ENCODE results near the gene AMBP. TPM values are rescaled to one million over a fixed set of nuclear protein-coding genes. Genes with fewer than 3 reads are reported as not detected.

Gene AMBP
- total RNA-seq, 2 experiments from 2014 or later: not detected

DNA sequence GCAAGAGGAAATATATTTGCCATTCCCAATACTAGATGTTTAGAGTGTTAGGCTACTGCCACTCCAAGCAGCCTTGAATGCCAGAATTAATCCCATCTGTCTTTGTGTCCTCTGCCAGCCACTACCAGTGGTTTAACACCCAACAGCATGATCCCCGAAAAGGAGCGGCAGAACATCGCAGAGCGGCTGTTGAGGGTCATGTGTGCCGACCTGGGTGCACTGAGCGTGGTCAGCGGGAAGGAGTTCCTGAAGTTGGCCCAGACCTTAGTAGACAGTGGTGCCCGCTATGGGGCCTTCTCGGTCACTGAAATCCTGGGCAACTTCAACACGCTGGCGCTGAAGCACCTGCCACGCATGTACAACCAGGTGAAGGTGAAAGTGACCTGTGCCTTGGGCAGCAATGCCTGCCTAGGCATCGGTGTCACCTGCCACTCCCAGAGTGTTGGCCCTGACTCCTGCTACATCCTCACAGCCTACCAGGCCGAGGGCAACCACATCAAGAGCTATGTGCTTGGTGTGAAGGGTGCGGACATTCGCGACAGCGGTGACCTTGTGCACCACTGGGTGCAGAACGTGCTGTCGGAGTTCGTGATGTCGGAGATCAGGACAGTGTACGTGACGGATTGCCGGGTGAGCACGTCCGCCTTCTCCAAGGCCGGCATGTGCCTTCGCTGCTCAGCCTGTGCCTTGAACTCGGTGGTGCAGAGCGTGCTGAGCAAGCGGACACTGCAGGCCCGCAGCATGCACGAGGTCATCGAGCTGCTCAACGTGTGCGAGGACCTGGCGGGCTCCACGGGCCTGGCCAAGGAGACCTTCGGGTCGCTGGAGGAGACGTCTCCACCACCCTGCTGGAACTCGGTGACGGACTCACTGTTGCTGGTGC, 29.3 kb downstream of the AMBP start:
- intact Hi-C loops (cut with DNase I, micrococcal nuclease): no loop called here
- CTCF ChIA-PET: no interaction called here

DNA sequence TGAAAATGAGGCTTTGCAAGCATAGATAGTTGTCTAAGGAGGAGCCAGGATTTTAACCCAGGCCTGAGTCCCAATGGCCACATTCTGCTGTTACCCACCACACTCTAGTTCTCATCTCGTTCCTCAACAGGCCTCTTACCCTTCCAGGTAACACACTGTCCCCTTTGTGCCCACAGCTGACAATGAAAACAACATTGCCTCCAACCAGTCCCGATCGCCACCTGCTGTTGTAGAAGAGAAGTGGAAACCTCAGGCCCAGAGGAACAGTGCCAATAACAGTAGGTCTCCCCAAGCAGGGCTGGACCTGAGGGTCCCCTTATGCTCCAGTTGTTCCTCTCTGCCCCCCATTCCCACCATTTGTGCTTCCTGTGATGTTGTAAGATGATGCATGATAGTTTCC, 30.4 kb downstream of the AMBP start:
- POLR2A ChIA-PET: no interaction called here
- no peaks in the 10 kb centered on the region for H3K4me1 Mint-ChIP-seq (ENCODE audit: low read depth)
- intact Hi-C loops (cut with DNase I, micrococcal nuclease): no loop called here

More for the DNA sequence above, 29.3 kb downstream of the AMBP start:
- H3K27ac ChIP-seq (ENCODE audit: low read depth in 1 of 2, low read length in 2 of 2): no peak overlapping the region
- no peaks in the 10 kb centered on the region for H3K4me1 ChIP-seq (ENCODE audit: insufficient read depth, low read length)
- H3K36me3 ChIP-seq (ENCODE audit: insufficient read depth, low read length): no peaks in the 10 kb centered on the region
- ATAC-seq (ENCODE audit: poor library complexity) (no peak), DNase-seq (no peak)
- H3K9me3 Mint-ChIP-seq: no peaks in the 10 kb centered on the region
- H3K9me3 ChIP-seq (ENCODE audit: control insufficient read depth in 1 of 2, insufficient read depth in 1 of 2, low read length in 2 of 2): peaks cover 0 to 4% of the 10 kb centered on the region in 2 experiments
- H3K4me3 ChIP-seq (ENCODE audit: low read length): no peak overlapping the region
- no peak overlapping the region for H3K27ac Mint-ChIP-seq
- no peaks in the 10 kb centered on the region for H3K36me3 Mint-ChIP-seq (ENCODE audit: low read depth)
- no peaks in the 10 kb centered on the region for H3K4me1 Mint-ChIP-seq (ENCODE audit: low read depth)
- TF ChIP-seq, protein P1, sequence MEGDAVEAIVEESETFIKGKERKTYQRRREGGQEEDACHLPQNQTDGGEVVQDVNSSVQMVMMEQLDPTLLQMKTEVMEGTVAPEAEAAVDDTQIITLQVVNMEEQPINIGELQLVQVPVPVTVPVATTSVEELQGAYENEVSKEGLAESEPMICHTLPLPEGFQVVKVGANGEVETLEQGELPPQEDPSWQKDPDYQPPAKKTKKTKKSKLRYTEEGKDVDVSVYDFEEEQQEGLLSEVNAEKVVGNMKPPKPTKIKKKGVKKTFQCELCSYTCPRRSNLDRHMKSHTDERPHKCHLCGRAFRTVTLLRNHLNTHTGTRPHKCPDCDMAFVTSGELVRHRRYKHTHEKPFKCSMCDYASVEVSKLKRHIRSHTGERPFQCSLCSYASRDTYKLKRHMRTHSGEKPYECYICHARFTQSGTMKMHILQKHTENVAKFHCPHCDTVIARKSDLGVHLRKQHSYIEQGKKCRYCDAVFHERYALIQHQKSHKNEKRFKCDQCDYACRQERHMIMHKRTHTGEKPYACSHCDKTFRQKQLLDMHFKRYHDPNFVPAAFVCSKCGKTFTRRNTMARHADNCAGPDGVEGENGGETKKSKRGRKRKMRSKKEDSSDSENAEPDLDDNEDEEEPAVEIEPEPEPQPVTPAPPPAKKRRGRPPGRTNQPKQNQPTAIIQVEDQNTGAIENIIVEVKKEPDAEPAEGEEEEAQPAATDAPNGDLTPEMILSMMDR (IDR thresholded peaks at IDR 0.05): no peak
- POLR2A ChIA-PET: no interaction called here
- H3K4me3 Mint-ChIP-seq: no peak overlapping the region
- peaks cover 0 to 6% of the 10 kb centered on the region in 2 experiments for H3K27me3 ChIP-seq (ENCODE audit: control insufficient read depth in 1 of 2, insufficient read depth in 2 of 2, low read length in 2 of 2)
- no peaks in the 10 kb centered on the region for H3K27me3 Mint-ChIP-seq

DNA sequence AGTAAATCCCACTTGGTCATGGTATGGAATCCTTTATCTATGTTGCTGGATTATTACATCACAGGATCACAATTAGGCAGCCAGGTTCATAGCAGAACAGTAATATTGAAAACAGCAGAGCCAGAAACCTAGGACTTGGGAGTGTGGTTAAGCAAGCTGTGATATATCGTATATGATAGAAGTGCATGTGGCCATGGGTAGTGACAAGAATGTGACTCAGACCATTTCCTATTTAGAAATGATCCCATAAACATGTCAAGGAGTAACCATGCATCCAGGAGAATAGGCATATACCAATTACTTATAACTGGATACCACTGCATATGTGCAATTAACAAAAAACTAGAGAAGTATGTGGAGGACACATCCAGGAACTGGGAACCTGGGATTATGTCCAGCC, 31.2 kb downstream of the AMBP start:
- H3K36me3 Mint-ChIP-seq (ENCODE audit: low read depth): no peaks in the 10 kb centered on the region
- POLR2A ChIA-PET: no interaction called here
- H3K4me1 Mint-ChIP-seq (ENCODE audit: low read depth): no peaks in the 10 kb centered on the region
- DNase-seq (no peak), ATAC-seq (ENCODE audit: poor library complexity) (no peak)
- Histone ChIP-seq H3K4me1 (ENCODE audit: insufficient read depth, low read length) (no peaks in the 10 kb centered on the region), H3K4me3 (ENCODE audit: low read length) (no peak overlapping the region), H3K27ac (ENCODE audit: low read depth in 1 of 2, low read length in 2 of 2) (no peak overlapping the region), H3K27me3 (ENCODE audit: control insufficient read depth in 1 of 2, insufficient read depth in 2 of 2, low read length in 2 of 2) (peaks cover 0 to 6% of the 10 kb centered on the region in 2 experiments), H3K9me3 (ENCODE audit: control insufficient read depth in 1 of 2, insufficient read depth in 1 of 2, low read length in 2 of 2) (peaks cover 0 to 4% of the 10 kb centered on the region in 2 experiments), H3K36me3 (ENCODE audit: insufficient read depth, low read length) (no peaks in the 10 kb centered on the region)
- H3K4me3 Mint-ChIP-seq: no peak overlapping the region
- intact Hi-C loops (cut with DNase I, micrococcal nuclease): no loop called here
- H3K27me3 Mint-ChIP-seq: no peaks in the 10 kb centered on the region
- H3K9me3 Mint-ChIP-seq: no peaks in the 10 kb centered on the region
- TF ChIP-seq, protein P1 (IDR thresholded peaks at IDR 0.05): no peak
- CTCF ChIA-PET: no interaction called here
- H3K27ac Mint-ChIP-seq: no peak overlapping the region

More for the DNA sequence above, 30.4 kb downstream of the AMBP start:
- H3K4me1 ChIP-seq (ENCODE audit: insufficient read depth, low read length): no peaks in the 10 kb centered on the region
- H3K27me3 Mint-ChIP-seq: no peaks in the 10 kb centered on the region
- no peak overlapping the region for H3K27ac Mint-ChIP-seq
- H3K4me3 Mint-ChIP-seq: no peak overlapping the region
- TF ChIP-seq, protein P1 (IDR thresholded peaks at IDR 0.05): no peak
- no peaks in the 10 kb centered on the region for H3K9me3 Mint-ChIP-seq
- ATAC-seq (ENCODE audit: poor library complexity): no peak
- H3K9me3 ChIP-seq (ENCODE audit: control insufficient read depth in 1 of 2, insufficient read depth in 1 of 2, low read length in 2 of 2): peaks cover 0 to 4% of the 10 kb centered on the region in 2 experiments
- H3K36me3 Mint-ChIP-seq (ENCODE audit: low read depth): no peaks in the 10 kb centered on the region
- no peak overlapping the region for H3K27ac ChIP-seq (ENCODE audit: low read depth in 1 of 2, low read length in 2 of 2)
- CTCF ChIA-PET: no interaction called here
- H3K36me3 ChIP-seq (ENCODE audit: insufficient read depth, low read length): no peaks in the 10 kb centered on the region
- no peak overlapping the region for H3K4me3 ChIP-seq (ENCODE audit: low read length)
- H3K27me3 ChIP-seq (ENCODE audit: control insufficient read depth in 1 of 2, insufficient read depth in 2 of 2, low read length in 2 of 2): peaks cover 0 to 6% of the 10 kb centered on the region in 2 experiments
- no peak for DNase-seq
